ENCODE data around the gene CAMK2G.

The CAMK2G gene

GRCh38 chr10:73774637-73775036 is 99.7 kb downstream of the CAMK2G start:
- Histone ChIP-seq H2AFZ (ENCODE audit: low read depth, low read length, severe bottlenecking) (no peak overlapping the region), H3F3A (ENCODE audit: insufficient read depth) (peaks cover 32% of the 10 kb centered on the region), H4K20me1 (ENCODE audit: low read depth, low read length) (0 out of 2 replicates have a peak, but pooled peaks cover 9% of the 10 kb centered on the region), H3K9me3 (ENCODE audit: insufficient read depth, low read length) (no peaks in the 10 kb centered on the region), H3K9me2 (replicated peaks; ENCODE audit: insufficient read depth, low read length) (no peaks in the 10 kb centered on the region), H3K4me3 (ENCODE audit: insufficient read depth, low read length, poor library complexity, severe bottlenecking) (peak overlapping the region; percentile 67), H3K27ac (ENCODE audit: low read depth, low read length) (peak overlapping the region; percentile 83), H3K79me2 (ENCODE audit: insufficient read depth, low read length) (peaks cover 41% of the 10 kb centered on the region), H3K36me3 (ENCODE audit: low read length) (peaks cover 16% of the 10 kb centered on the region), H3K4me2 (ENCODE audit: low read depth, low read length, poor library complexity, severe bottlenecking) (peak overlapping the region; percentile 84), H3K27me3 (ENCODE audit: low read length) (no peaks in the 10 kb centered on the region), H3K9ac (ENCODE audit: low read length) (peak overlapping the region; percentile 81)
- no peak for TF ChIP-seq EZH2phosphoT487 (conservative IDR thresholded peaks at IDR 0.05; ENCODE audit: low read length)
- no peak for TF ChIP-seq CTCF (IDR thresholded peaks at IDR 0.05; ENCODE audit: insufficient read depth, low read length, poor library complexity, severe bottlenecking)

GRCh38 chr10:73773152-73773879 is 101.0 kb downstream of the CAMK2G start:
- Histone ChIP-seq H3K9ac (ENCODE audit: low read length) (peak overlapping the region; percentile 81), H3K9me2 (replicated peaks; ENCODE audit: insufficient read depth, low read length) (no peaks in the 10 kb centered on the region), H3K9me3 (ENCODE audit: insufficient read depth, low read length) (no peaks in the 10 kb centered on the region), H4K20me1 (ENCODE audit: low read depth, low read length) (0 out of 2 replicates have a peak, but pooled peaks cover 9% of the 10 kb centered on the region), H3K36me3 (ENCODE audit: low read length) (peaks cover 16% of the 10 kb centered on the region), H3K27ac (ENCODE audit: low read depth, low read length) (peak overlapping the region; percentile 83), H3K4me3 (ENCODE audit: insufficient read depth, low read length, poor library complexity, severe bottlenecking) (peak overlapping the region; percentile 67), H3K4me2 (ENCODE audit: low read depth, low read length, poor library complexity, severe bottlenecking) (peak overlapping the region; percentile 84), H3F3A (ENCODE audit: insufficient read depth) (peaks cover 33% of the 10 kb centered on the region), H2AFZ (ENCODE audit: low read depth, low read length, severe bottlenecking) (peak overlapping the region; percentile 80), H3K79me2 (ENCODE audit: insufficient read depth, low read length) (peaks cover 41% of the 10 kb centered on the region), H3K27me3 (ENCODE audit: low read length) (no peaks in the 10 kb centered on the region)
- TF ChIP-seq CTCF (IDR thresholded peaks at IDR 0.05; ENCODE audit: insufficient read depth, low read length, poor library complexity, severe bottlenecking) (no peak), EZH2phosphoT487 (conservative IDR thresholded peaks at IDR 0.05; ENCODE audit: low read length) (no peak)

- Histone ChIP-seq H3K27ac (ENCODE audit: low read depth, low read length) (peak overlapping the region; percentile 83), H2AFZ (ENCODE audit: low read depth, low read length, severe bottlenecking) (peak overlapping the region; percentile 80), H3K4me3 (ENCODE audit: insufficient read depth, low read length, poor library complexity, severe bottlenecking) (peak overlapping the region; percentile 67), H3K9me3 (ENCODE audit: insufficient read depth, low read length) (no peaks in the 10 kb centered on the region), H3K9me2 (replicated peaks; ENCODE audit: insufficient read depth, low read length) (no peaks in the 10 kb centered on the region), H4K20me1 (ENCODE audit: low read depth, low read length) (0 out of 2 replicates have a peak, but pooled peaks cover 9% of the 10 kb centered on the region), H3K36me3 (ENCODE audit: low read length) (peaks cover 16% of the 10 kb centered on the region), H3K9ac (ENCODE audit: low read length) (peak overlapping the region; percentile 81), H3K27me3 (ENCODE audit: low read length) (no peaks in the 10 kb centered on the region), H3K79me2 (ENCODE audit: insufficient read depth, low read length) (peaks cover 41% of the 10 kb centered on the region), H3F3A (ENCODE audit: insufficient read depth) (peaks cover 33% of the 10 kb centered on the region), H3K4me2 (ENCODE audit: low read depth, low read length, poor library complexity, severe bottlenecking) (peak overlapping the region; percentile 84)
- TF ChIP-seq EZH2phosphoT487 (conservative IDR thresholded peaks at IDR 0.05; ENCODE audit: low read length) (no peak), CTCF (IDR thresholded peaks at IDR 0.05; ENCODE audit: insufficient read depth, low read length, poor library complexity, severe bottlenecking) (no peak)
Observed at GRCh38 chr10:73772281-73773151, 101.8 kb downstream of the CAMK2G start.

Data from SU-DHL-6 (cell line).